PFSK-1 (cell line): ENCODE data around the gene CHRNA3.

Experiments used
- FOXP2 ChIP-seq: optimal IDR thresholded peaks from 2 replicates; pipeline ENCODE3; 2011; ENCODE audit warnings: borderline replicate concordance, control low read depth, inconsistent platforms; ENCODE audit not compliant: insufficient read depth; ENCODE audit errors: extremely low read length, extremely low read depth
- POLR2AphosphoS5 ChIP-seq: IDR thresholded peaks from 2 replicates; pipeline ENCODE4 v1.6.1; 2012; ENCODE audit warnings: low read depth, mild to moderate bottlenecking, control low read depth, low read length, moderate library complexity
- SIN3A ChIP-seq: IDR thresholded peaks from 2 replicates; pipeline ENCODE4 v1.6.1; 2012; ENCODE audit warnings: mild to moderate bottlenecking, low read length, moderate library complexity, borderline replicate concordance; ENCODE audit not compliant: insufficient read depth
- TAF1 ChIP-seq: IDR thresholded peaks from 2 replicates; pipeline ENCODE4 v1.6.1; 2012; ENCODE audit warnings: low read length, control low read depth, borderline replicate concordance; ENCODE audit not compliant: insufficient read depth
- TF ChIP-seq, protein P1 (sequence below), 2 experiments: IDR thresholded peaks; 2 replicates each; pipeline versions ENCODE4 v1.6.1 to v1.8.0; 2011 to 2012; ENCODE audit warnings: low read depth in 2 of 2, low read length in 2 of 2, control low read depth in 1 of 2, inconsistent platforms in 1 of 2, mild to moderate bottlenecking in 1 of 2, moderate library complexity in 1 of 2; ENCODE audit not compliant: insufficient read depth in 1 of 2

The CHRNA3 gene

GRCh38 chr15:78618490-78618934, 2.3 kb downstream of the CHRNA3 start:
- TF ChIP-seq SIN3A (no peak), POLR2AphosphoS5 (no peak), TAF1 (no peak), FOXP2 (no peak)
- TF ChIP-seq, protein P1, sequence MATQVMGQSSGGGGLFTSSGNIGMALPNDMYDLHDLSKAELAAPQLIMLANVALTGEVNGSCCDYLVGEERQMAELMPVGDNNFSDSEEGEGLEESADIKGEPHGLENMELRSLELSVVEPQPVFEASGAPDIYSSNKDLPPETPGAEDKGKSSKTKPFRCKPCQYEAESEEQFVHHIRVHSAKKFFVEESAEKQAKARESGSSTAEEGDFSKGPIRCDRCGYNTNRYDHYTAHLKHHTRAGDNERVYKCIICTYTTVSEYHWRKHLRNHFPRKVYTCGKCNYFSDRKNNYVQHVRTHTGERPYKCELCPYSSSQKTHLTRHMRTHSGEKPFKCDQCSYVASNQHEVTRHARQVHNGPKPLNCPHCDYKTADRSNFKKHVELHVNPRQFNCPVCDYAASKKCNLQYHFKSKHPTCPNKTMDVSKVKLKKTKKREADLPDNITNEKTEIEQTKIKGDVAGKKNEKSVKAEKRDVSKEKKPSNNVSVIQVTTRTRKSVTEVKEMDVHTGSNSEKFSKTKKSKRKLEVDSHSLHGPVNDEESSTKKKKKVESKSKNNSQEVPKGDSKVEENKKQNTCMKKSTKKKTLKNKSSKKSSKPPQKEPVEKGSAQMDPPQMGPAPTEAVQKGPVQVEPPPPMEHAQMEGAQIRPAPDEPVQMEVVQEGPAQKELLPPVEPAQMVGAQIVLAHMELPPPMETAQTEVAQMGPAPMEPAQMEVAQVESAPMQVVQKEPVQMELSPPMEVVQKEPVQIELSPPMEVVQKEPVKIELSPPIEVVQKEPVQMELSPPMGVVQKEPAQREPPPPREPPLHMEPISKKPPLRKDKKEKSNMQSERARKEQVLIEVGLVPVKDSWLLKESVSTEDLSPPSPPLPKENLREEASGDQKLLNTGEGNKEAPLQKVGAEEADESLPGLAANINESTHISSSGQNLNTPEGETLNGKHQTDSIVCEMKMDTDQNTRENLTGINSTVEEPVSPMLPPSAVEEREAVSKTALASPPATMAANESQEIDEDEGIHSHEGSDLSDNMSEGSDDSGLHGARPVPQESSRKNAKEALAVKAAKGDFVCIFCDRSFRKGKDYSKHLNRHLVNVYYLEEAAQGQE (IDR thresholded peaks at IDR 0.05; ENCODE audit: insufficient read depth in 1 of 2, low read depth in 2 of 2, low read length in 2 of 2): no peak

- TF ChIP-seq, protein P1 (IDR thresholded peaks at IDR 0.05; ENCODE audit: insufficient read depth in 1 of 2, low read depth in 2 of 2, low read length in 2 of 2): no peak
- TF ChIP-seq POLR2AphosphoS5 (no peak), TAF1 (no peak)
Observed at GRCh38 chr15:78618064-78618463, 2.7 kb downstream of the CHRNA3 start.

DNA sequence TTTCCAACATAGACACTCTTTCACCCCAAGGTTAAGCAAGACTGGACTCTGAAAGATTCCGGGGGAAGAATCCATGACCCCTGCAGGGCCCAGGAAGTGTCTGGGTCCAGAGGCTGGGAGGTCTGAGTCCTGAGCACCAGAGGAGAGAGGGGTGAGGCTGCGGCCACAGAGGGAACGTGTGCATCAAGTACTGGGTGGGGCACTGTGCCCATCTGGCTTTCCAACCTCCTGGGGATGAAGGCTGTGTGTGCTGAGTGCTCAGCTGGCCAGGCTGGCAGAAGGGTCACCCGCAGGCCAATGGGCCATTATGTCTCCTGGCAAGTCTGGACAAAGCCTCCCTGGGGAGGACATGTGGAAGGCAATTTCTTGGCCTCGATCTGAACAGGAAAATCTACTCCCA, 3.3 kb downstream of the CHRNA3 start:
- TF ChIP-seq SIN3A (no peak), POLR2AphosphoS5 (no peak), TAF1 (no peak), FOXP2 (no peak)
- TF ChIP-seq, protein P1 (IDR thresholded peaks at IDR 0.05; ENCODE audit: insufficient read depth in 1 of 2, low read depth in 2 of 2, low read length in 2 of 2): no peak

DNA sequence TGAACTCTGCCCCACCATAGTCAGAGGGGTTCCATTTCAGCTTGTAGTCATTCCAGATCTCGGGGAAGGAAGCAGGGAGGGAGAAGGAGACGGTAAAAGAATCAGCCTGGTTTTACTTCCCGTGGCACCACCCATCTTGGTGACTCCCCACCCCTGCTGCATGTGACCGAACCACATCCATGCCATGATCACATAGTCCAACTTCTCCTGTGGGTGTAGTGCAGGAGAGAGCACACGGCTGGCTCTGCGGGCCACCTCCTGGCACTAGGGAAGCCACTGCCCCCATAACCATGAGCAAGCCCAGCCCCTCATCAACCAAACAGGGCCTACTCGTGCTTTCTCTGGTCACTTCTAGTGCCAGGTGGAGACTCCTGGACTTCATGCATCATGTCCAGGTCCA, 3.7 kb downstream of the CHRNA3 start:
- TF ChIP-seq TAF1 (no peak), SIN3A (no peak), FOXP2 (no peak), POLR2AphosphoS5 (no peak)
- TF ChIP-seq, protein P1 (IDR thresholded peaks at IDR 0.05; ENCODE audit: insufficient read depth in 1 of 2, low read depth in 2 of 2, low read length in 2 of 2): no peak

DNA sequence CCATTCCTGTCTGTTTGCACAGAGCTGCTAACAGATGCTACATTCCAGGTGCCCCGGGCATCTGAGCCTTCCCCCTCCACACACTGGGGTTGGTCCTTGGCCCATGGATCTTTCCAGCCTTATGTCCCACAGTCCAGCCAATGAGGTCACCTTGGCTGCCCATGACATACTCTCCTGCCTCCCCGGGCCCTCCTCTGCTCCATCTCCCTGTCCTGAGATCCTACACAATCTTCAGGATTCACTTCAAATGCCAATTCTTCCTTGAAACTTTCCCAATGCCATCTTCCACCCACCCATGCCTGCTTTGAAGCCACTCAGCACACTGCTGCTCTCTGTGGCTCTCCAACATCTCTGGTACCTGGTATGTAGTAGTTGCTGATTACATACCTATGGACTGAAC, 4.3 kb downstream of the CHRNA3 start:
- TF ChIP-seq SIN3A: no peak
- TF ChIP-seq TAF1: no peak
- TF ChIP-seq, protein P1 (IDR thresholded peaks at IDR 0.05; ENCODE audit: insufficient read depth in 1 of 2, low read depth in 2 of 2, low read length in 2 of 2): no peak
- no peak for TF ChIP-seq POLR2AphosphoS5
- TF ChIP-seq FOXP2: no peak
